ENCODE results near the gene UHRF2. TPM values are rescaled to one million over a fixed set of nuclear protein-coding genes. Genes with fewer than 3 reads are reported as not detected.

UHRF2 gene
- total RNA-seq, 1 experiment from 2014 or later, result 40.6 TPM

GRCh38 chr9:6367128-6367890 is 45.7 kb upstream of the UHRF2 start:
- no peaks in the 10 kb centered on the region; a peak in 1 of 4 replicates for H3K9me3 ChIP-seq (ENCODE audit: control insufficient read depth in 1 of 2, insufficient read depth in 1 of 2, low read depth in 1 of 2, low read length in 2 of 2)
- no peak for ATAC-seq
- ChIA-PET CTCF (interaction anchor here (1.4 kb wide), 1 partner anchor 13 kb away, joined by 3 read pairs; no protein-coding TSS in a partner anchor), POLR2A (no interaction called here), RAD21 (ENCODE audit: low non-redundant PET in 1 of 2, low total read pairs in 2 of 2, uncharacterized antibody in 2 of 2, unreplicated experiment in 2 of 2) (no interaction called here)
- no peak overlapping the region for H3K9ac ChIP-seq (ENCODE audit: low read length)
- H3K9me2 ChIP-seq (ENCODE audit: insufficient read depth), result no peaks in the 10 kb centered on the region
- H2AFZ ChIP-seq (ENCODE audit: low read depth, low read length, poor library complexity, severe bottlenecking), result no peak overlapping the region
- BruUV-seq (replicated peaks), result no TSS peak
- no peaks in the 10 kb centered on the region for H3K27me3 ChIP-seq (ENCODE audit: insufficient read depth, low read length)
- H3K36me3 ChIP-seq (ENCODE audit: control insufficient read depth in 1 of 2, insufficient read depth in 2 of 2, low read length in 2 of 2), result no peaks in the 10 kb centered on the region
- no peaks in the 10 kb centered on the region for H4K20me1 ChIP-seq (ENCODE audit: insufficient read depth)
- TF ChIP-seq RAD21 (IDR thresholded peaks at IDR 0.05; ENCODE audit: low read depth) (no peak), ZNF274 (IDR thresholded peaks at IDR 0.05; ENCODE audit: low read depth, low read length) (no peak), TCF7L2 (IDR thresholded peaks at IDR 0.05; ENCODE audit: borderline replicate concordance, extremely low read depth, insufficient read depth, insufficient read length) (no peak), ZFX (IDR thresholded peaks at IDR 0.05) (no peak), YY1 (IDR thresholded peaks at IDR 0.05; ENCODE audit: extremely low read depth, insufficient replicate concordance, low read depth, low read length) (no peak), CTCF (IDR thresholded peaks at IDR 0.05 in 2 of 3, conservative IDR thresholded peaks at IDR 0.05 in 1 of 3; ENCODE audit: borderline replicate concordance in 1 of 3, insufficient read depth in 1 of 3, low read depth in 2 of 3, low read length in 2 of 3) (no peak), ELF1 (IDR thresholded peaks at IDR 0.05; ENCODE audit: borderline replicate concordance, low read depth) (no peak), MAX (IDR thresholded peaks at IDR 0.05) (no peak)
- H3K4me3 ChIP-seq (replicated peaks in 1 of 2; ENCODE audit: low read depth in 1 of 2, low read length in 2 of 2), result no peak overlapping the region
- no peaks in the 10 kb centered on the region for H3K4me1 ChIP-seq (ENCODE audit: control insufficient read depth in 1 of 2, insufficient read depth in 2 of 2, low read length in 2 of 2)
- no peak overlapping the region for H3K27ac ChIP-seq (ENCODE audit: low read depth, low read length)
- H3K79me2 ChIP-seq (ENCODE audit: insufficient read depth, low read length), result no peaks in the 10 kb centered on the region
- H3K4me2 ChIP-seq (ENCODE audit: low read length), result no peak overlapping the region
- intact Hi-C loops (cut with micrococcal nuclease), result no loop called here
- DNase-seq (ENCODE audit: low read depth, low spot score), result no peak
